ENCODE data around the gene SND1.

Gene SND1

GRCh38 chr7:127887096-127887495 lies 235.1 kb downstream of the SND1 start:
- no peak for DNase-seq
- TF ChIP-seq POLR2A (IDR thresholded peaks at IDR 0.05; ENCODE audit: low read length) (no peak), GATA1 (IDR thresholded peaks at IDR 0.05; ENCODE audit: low read depth, low read length) (no peak)

GRCh38 chr7:127887631-127888030 lies 235.6 kb downstream of the SND1 start:
- no peak for TF ChIP-seq POLR2A (IDR thresholded peaks at IDR 0.05; ENCODE audit: low read length)
- TF ChIP-seq GATA1 (IDR thresholded peaks at IDR 0.05; ENCODE audit: low read depth, low read length) = no peak
- DNase-seq = peak; percentile 27 to 73

DNA sequence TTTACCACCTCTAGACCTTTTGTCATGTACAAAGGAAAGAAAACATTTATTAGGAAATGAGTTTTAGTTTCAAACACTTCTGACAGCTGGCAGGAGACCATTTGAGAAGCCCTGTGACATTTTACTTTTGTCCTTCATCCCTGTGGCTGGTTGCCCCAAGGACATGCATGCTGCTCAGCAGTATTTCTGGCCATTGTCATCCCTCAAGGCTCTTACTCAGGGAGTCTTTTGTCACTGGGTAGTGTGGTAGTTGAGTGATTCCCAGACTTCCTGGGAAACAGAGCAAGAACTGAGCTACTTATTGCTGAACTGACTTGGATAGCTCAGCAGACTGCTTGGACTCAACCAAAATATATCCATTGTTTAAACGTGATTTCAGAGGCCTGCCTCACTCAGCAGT lies 236.4 kb downstream of the SND1 start:
- no peak for TF ChIP-seq POLR2A (IDR thresholded peaks at IDR 0.05; ENCODE audit: low read length)
- TF ChIP-seq GATA1 (IDR thresholded peaks at IDR 0.05; ENCODE audit: low read depth, low read length) = no peak

DNA sequence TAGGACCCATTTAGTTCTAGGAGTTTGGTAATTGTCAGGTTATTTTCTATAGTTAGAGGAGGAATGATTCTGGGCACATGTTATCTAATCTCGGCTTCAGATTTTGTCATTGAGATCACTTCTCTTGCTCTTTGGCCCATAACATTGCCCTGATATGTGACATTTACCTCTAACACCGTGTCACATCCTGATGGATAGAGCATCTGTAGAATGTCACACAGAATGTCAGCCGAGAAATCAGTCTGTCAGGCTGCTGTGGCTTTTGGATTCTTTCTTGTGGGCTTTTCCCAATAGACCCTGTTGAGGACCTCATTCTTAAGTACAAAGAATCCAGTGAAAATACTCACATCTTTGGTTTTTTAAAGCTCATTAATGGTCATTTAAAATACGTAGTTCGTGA lies 236.8 kb downstream of the SND1 start:
- no peak for DNase-seq
- TF ChIP-seq GATA1 (IDR thresholded peaks at IDR 0.05; ENCODE audit: low read depth, low read length) = no peak
- no peak for TF ChIP-seq POLR2A (IDR thresholded peaks at IDR 0.05; ENCODE audit: low read length)

More for the DNA sequence above, 236.4 kb downstream of the SND1 start:
- peak; percentile 11 for DNase-seq

- no peak for DNase-seq
- no peak for TF ChIP-seq POLR2A (IDR thresholded peaks at IDR 0.05; ENCODE audit: low read length)
- TF ChIP-seq GATA1 (IDR thresholded peaks at IDR 0.05; ENCODE audit: low read depth, low read length) = no peak
Observed at GRCh38 chr7:127889677-127890076, 237.7 kb downstream of the SND1 start.

GRCh38 chr7:127890726-127891125 lies 238.7 kb downstream of the SND1 start:
- DNase-seq = no peak

DNA sequence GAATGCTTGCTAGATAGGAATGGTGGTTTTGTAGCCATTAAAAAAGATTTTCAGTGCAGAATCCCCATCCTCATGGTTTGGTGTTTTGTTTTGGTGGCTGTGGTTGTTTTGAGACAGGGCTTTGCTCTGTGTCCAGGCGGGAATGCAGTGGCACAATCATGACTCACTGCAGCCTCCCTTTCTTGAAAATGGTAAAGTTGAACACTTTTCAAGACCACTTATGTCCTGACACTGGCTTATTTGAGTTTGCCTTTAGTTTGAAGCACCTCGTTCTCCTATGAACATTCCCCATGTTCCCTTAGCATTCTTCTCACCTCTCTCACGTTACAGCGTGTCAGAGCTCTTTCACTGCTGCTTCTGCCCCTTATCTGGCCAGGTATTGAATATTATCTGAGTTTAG lies 239.2 kb downstream of the SND1 start:
- no peak for TF ChIP-seq GATA1 (IDR thresholded peaks at IDR 0.05; ENCODE audit: low read depth, low read length)
- no peak for TF ChIP-seq POLR2A (IDR thresholded peaks at IDR 0.05; ENCODE audit: low read length)

More at GRCh38 chr7:127890726-127891125, 238.7 kb downstream of the SND1 start:
- no peak for TF ChIP-seq GATA1 (IDR thresholded peaks at IDR 0.05; ENCODE audit: low read depth, low read length)
- TF ChIP-seq POLR2A (IDR thresholded peaks at IDR 0.05; ENCODE audit: low read length) = no peak

DNA sequence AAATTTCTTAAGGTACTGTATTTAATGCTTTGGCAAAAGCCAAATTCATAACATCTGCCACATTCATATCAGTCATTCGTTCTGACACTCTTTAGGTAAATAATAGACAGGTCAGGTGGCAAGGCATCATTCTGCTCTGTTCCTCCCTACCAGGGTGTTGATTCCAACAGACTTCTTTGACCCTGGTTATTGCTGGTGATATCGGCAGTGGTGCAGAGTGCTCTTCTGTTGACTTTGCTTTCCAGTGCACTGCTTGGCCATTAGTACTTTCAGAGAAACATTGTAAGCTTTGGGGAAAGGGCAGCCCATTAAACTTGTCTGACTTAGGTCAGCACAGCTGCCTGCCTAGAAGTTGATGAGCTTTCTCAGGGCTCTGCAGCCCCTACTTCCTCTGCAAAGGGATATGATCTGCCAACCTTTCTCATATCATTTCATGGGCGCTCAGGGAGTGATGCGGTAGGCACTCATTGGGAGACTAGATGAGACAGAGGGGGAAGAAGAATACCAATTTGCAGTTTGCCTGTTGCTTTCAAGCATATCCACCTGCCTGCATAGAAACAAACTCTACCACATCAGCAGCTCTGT lies 240.0 kb downstream of the SND1 start:
- no peak for TF ChIP-seq GATA1 (IDR thresholded peaks at IDR 0.05; ENCODE audit: low read depth, low read length)
- TF ChIP-seq POLR2A (IDR thresholded peaks at IDR 0.05; ENCODE audit: low read length) = no peak
- no peak for DNase-seq

More for the DNA sequence above, 239.2 kb downstream of the SND1 start:
- DNase-seq = no peak

DNA sequence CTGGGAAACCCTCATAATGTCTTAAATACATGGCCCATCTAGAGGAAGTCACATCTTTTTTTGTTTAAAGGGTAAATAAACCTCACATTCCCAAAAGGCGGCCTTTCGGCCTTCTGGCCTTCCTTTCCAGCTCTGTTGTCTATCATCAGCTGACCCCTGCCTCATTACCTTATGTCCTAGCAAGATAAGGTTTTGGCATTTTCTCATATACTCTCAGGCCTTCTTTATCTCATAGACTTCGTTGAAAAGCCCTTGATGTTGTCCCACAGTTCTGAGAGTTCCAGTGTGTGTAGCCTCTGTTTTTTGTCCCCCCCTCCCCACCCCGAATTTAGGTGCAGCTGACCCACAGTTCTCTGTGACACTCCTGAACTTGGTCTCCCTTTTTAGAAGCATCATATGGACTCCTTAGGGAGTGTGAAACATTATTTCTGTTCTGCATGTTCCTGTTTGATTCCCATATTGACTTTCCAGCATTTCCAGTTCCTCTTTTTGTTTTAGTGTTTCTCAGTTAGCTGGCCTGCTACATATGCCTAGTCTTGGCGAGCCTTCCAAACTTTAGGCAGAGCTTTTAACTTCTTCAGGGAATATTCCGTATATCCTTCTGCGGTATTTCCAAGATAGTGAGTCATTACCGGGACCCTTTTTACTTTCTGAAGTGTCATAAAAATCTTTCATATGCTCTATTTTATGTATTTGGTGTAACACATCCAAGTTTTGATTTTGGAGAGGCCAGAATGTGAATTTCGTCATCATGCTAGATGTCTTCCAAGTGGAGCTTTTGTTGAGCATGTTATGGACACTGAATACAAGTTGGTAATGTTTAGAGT lies 240.7 kb downstream of the SND1 start:
- no peak for TF ChIP-seq GATA1 (IDR thresholded peaks at IDR 0.05; ENCODE audit: low read depth, low read length)
- TF ChIP-seq POLR2A (IDR thresholded peaks at IDR 0.05; ENCODE audit: low read length) = no peak
- DNase-seq = peak; percentile 55 to 87

DNA sequence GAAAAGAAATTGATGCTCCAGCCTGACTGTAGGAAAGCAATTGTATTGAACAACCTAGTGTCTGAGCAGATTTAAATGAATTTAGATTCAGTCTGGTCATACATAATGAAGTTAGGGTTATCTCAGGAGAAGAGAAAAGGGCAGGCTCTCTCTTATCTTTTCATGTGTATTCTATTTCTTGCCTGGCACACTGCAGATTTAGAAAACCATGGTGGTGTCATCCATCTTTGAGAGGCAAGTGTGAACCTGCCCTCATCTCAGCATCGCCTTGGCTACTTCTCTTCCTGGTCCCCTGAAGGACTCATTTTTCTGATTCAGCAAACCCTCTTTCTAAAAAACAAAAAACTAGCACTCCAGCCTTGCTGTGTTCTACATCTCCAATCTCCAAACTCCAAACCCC lies 241.6 kb downstream of the SND1 start:
- peak; percentile 26 to 68 for DNase-seq
- TF ChIP-seq GATA1 (IDR thresholded peaks at IDR 0.05; ENCODE audit: low read depth, low read length) = no peak
- TF ChIP-seq POLR2A (IDR thresholded peaks at IDR 0.05; ENCODE audit: low read length) = no peak

DNA sequence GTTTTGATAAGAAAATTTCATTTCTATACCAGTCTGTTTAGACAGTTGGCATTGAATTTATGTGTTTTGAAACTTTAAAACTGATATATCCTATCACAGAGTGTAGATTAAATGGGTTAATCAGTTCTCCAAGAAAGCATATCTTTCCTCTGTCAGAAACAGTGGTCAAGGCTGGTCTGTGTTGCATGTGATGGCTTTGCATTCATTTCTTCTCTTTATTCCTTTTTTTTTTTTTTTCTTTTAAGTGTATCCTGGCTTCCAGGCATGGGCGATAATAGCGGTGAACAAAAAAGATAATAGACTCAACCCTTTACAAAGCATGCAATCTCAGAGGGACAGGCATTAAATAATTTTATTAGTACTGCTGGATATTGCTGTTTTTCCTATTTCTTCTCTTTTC lies 242.6 kb downstream of the SND1 start:
- TF ChIP-seq GATA1 (IDR thresholded peaks at IDR 0.05; ENCODE audit: low read depth, low read length) (no peak), POLR2A (IDR thresholded peaks at IDR 0.05; ENCODE audit: low read length) (no peak)
- DNase-seq = peak; percentile 32 to 79

GRCh38 chr7:127895360-127895759 lies 243.4 kb downstream of the SND1 start:
- TF ChIP-seq GATA1 (IDR thresholded peaks at IDR 0.05; ENCODE audit: low read depth, low read length) = no peak
- no peak for TF ChIP-seq POLR2A (IDR thresholded peaks at IDR 0.05; ENCODE audit: low read length)
- DNase-seq = peak; percentile 42 to 46

- TF ChIP-seq POLR2A (IDR thresholded peaks at IDR 0.05; ENCODE audit: low read length) (no peak), GATA1 (IDR thresholded peaks at IDR 0.05; ENCODE audit: low read depth, low read length) (no peak)
- DNase-seq = peak; percentile 61 to 72
Observed at GRCh38 chr7:127895814-127896280, 243.9 kb downstream of the SND1 start.

DNA sequence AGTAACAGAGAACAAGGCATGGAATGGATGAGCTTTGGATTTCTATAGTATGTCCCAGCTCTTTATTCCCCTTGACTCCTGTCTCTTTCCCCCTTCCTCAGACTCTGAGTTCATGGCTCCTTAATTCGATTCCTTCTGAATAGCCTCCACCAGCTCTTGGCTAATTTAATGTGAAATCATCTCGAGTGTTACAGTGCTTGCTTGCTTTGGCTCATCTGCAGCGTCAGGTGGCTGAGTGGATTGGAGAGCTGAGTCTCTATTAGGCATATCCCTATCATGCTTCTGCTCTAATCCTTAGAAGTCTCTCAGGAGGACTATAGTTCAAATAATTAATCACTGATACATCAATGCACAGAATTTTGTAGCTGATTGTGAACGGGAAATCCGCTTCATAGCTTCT lies 244.7 kb downstream of the SND1 start:
- no peak for DNase-seq
- TF ChIP-seq GATA1 (IDR thresholded peaks at IDR 0.05; ENCODE audit: low read depth, low read length) = no peak
- no peak for TF ChIP-seq POLR2A (IDR thresholded peaks at IDR 0.05; ENCODE audit: low read length)

All from erythroblast (primary cell).